Natural killer cell (primary cell): Measurements from ENCODE around the gene MCMBP. TPM values are rescaled to one million over a fixed set of nuclear protein-coding genes. Genes with fewer than 3 reads are reported as not detected.

Experiments
- ATAC-seq, 3 donors: fragments of 150-1000 bp in 2 of 3; fragments of 200-7000 bp in 1 of 3; cut with Tn5 transposase; 1 replicate in 1 of 3; 2 replicates in 2 of 3; pipeline ENCODE4 v1.10.0; 2021; ENCODE audit warnings: mild to moderate bottlenecking in 2 of 3, moderate library complexity in 2 of 3
- DNase-seq, 2 donors: peaks; one replicate each; pipeline versions ENCODE4 v3.0.0 to v3.0.0-alpha.2; 2013 to 2021; ENCODE audit warnings: mixed read lengths in 1 of 2
- H3K27ac ChIP-seq: one replicate; pipeline ENCODE4 v1.5.1; 2013; ENCODE audit warnings: mild to moderate bottlenecking, low read length
- H3K27me3 ChIP-seq: one replicate; pipeline ENCODE4 v1.6.1; 2013; ENCODE audit warnings: low read length; ENCODE audit not compliant: control insufficient read depth, insufficient read depth
- H3K36me3 ChIP-seq: one replicate; pipeline ENCODE4 v1.6.1; 2013; ENCODE audit warnings: low read length; ENCODE audit not compliant: control insufficient read depth, insufficient read depth
- H3K4me1 ChIP-seq: one replicate; pipeline ENCODE4 v1.6.1; 2013; ENCODE audit warnings: low read length; ENCODE audit not compliant: control insufficient read depth, insufficient read depth
- H3K4me3 ChIP-seq: one replicate; pipeline ENCODE4 v1.5.1; 2013; ENCODE audit warnings: low read length
- H3K9me3 ChIP-seq: one replicate; pipeline ENCODE4 v1.6.1; 2013; ENCODE audit warnings: low read length; ENCODE audit not compliant: control insufficient read depth, insufficient read depth
- H3K27ac Mint-ChIP-seq, 2 donors: one replicate each; pipeline ENCODE4 v1.8.0; 2022; ENCODE audit warnings: mild to moderate bottlenecking in 2 of 2, mixed read lengths in 2 of 2, moderate library complexity in 1 of 2
- H3K27me3 Mint-ChIP-seq, 2 donors: one replicate each; pipeline ENCODE4 v1.8.0; 2022; ENCODE audit warnings: low read depth in 2 of 2, mixed read lengths in 2 of 2
- H3K36me3 Mint-ChIP-seq: one replicate; pipeline ENCODE4 v1.8.0; 2022; ENCODE audit warnings: mixed read lengths
- H3K4me1 Mint-ChIP-seq, 2 donors: one replicate each; pipeline ENCODE4 v1.8.0; 2022; ENCODE audit warnings: mixed read lengths in 2 of 2
- H3K4me3 Mint-ChIP-seq: one replicate; pipeline ENCODE4 v1.8.0; 2022; ENCODE audit warnings: mild to moderate bottlenecking, moderate library complexity, mixed read lengths
- H3K9me3 Mint-ChIP-seq, 2 donors: one replicate each; pipeline ENCODE4 v1.8.0; 2022; ENCODE audit warnings: mixed read lengths in 2 of 2
- WGBS: methylation state at CpG from one replicate; pipeline ENCODE4 v1.1.7; 2013; ENCODE audit warnings: missing lambda C conversion rate; ENCODE audit not compliant: insufficient coverage; 5-methylcytosine and 5-hydroxymethylcytosine counted together
- intact Hi-C: fragments of 100-400 bp; cut with micrococcal nuclease; formaldehyde crosslinking; loops from one replicate; pipeline ENCODE4 v1.14.2; 2022
- total RNA-seq, 4 donors: library from RNA; stranded (reverse); fragments of 120-200 nt in 1 of 4; gene quantifications; one replicate each; pipeline versions ENCODE4 v1.2.3 to v1.2.4, GENCODE V29; 2013 to 2022
- TF ChIP-seq, protein P1 (sequence below): fragments of 200-600 bp; IDR thresholded peaks from one replicate; pipeline ENCODE4 v1.8.0; 2022; ENCODE audit warnings: antibody characterized with exemption

MCMBP gene
- total RNA-seq, 3 donors from 2014 or later (not counting 1 experiment from before 2014, with no cell fraction given): 26.4 to 39.2 (median 28.6) TPM

DNA sequence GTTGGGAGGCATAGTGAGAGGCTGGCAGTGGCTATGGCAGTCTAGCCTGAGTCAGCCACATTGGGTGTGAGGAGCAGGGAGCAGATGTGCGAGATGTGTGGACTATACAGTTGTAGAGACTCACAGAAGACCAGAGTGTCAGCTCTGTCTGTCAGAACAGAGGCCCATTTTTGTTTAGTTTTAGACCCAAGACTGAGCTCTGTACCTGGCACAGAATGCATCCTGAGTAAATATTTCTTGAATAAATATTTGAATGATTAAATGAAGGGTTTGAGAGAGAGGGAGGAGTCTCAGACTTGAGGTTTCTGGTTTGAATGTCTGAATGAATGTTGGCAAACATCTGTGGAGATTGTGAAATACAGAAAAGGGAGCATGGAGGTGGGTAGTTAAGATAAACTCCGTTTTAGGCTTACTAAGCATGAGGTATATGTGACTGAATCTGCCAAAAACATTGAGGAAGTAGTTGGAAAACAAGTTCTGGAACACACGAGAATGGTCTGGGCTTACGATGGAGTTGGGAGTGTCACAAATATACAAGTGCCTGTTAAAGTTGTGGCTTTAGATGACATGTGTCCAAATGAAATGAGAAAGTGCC, 23.5 kb upstream of the MCMBP start:
- Mint-ChIP-seq H3K36me3 (peaks cover 10% of the 10 kb centered on the region), H3K27me3 (no peaks in the 10 kb centered on the region), H3K27ac (peak overlapping the region; percentile 92 to 95), H3K4me3 (no peak overlapping the region), H3K9me3 (no peaks in the 10 kb centered on the region), H3K4me1 (peaks cover 54 to 55% of the 10 kb centered on the region in 2 donors)
- WGBS: 45% methylated on average over 4 of the region's 4 CpGs
- intact Hi-C loops: no loop called here
- Histone ChIP-seq H3K9me3 (no peaks in the 10 kb centered on the region), H3K36me3 (peaks cover 12% of the 10 kb centered on the region), H3K27ac (no peak overlapping the region), H3K4me3 (no peak overlapping the region), H3K4me1 (peaks cover 18% of the 10 kb centered on the region), H3K27me3 (no peaks in the 10 kb centered on the region)
- TF ChIP-seq, protein P1, sequence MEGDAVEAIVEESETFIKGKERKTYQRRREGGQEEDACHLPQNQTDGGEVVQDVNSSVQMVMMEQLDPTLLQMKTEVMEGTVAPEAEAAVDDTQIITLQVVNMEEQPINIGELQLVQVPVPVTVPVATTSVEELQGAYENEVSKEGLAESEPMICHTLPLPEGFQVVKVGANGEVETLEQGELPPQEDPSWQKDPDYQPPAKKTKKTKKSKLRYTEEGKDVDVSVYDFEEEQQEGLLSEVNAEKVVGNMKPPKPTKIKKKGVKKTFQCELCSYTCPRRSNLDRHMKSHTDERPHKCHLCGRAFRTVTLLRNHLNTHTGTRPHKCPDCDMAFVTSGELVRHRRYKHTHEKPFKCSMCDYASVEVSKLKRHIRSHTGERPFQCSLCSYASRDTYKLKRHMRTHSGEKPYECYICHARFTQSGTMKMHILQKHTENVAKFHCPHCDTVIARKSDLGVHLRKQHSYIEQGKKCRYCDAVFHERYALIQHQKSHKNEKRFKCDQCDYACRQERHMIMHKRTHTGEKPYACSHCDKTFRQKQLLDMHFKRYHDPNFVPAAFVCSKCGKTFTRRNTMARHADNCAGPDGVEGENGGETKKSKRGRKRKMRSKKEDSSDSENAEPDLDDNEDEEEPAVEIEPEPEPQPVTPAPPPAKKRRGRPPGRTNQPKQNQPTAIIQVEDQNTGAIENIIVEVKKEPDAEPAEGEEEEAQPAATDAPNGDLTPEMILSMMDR: no peak
- no peak for ATAC-seq
- DNase-seq: no peak

DNA sequence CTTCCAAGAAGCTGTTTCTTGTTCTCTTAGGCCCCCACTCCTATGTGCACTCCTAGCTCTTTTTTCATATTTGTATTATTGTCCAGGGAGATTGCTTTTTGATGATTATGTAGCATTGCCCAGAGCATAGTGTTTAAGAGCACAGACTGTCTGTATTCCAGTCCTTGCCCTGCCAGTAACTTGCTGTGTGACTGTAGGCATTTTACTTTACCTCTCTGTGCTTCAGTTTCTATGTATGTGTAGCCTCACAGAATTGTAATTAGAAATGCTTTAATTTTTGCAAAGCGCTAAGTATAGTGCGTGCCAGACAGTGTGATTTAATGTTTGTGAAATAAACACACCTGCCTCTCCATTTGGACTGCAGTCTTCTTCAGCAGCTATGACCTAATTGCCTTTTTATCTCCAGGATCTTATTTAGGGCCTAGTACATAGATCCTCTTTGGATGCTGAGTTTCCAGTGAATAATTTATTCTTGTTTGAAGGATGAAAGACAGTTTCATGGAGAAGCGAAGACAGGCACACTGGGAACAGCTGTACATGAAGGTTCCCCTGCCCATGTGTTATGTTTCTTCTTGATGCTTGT, 21.3 kb upstream of the MCMBP start:
- intact Hi-C loops: no loop called here
- H3K9me3 Mint-ChIP-seq: peaks cover 0 to 2% of the 10 kb centered on the region in 2 donors
- peaks cover 49 to 51% of the 10 kb centered on the region in 2 donors for H3K4me1 Mint-ChIP-seq
- H3K9me3 ChIP-seq: no peaks in the 10 kb centered on the region
- peaks cover 6% of the 10 kb centered on the region for H3K36me3 Mint-ChIP-seq
- H3K27me3 Mint-ChIP-seq: no peaks in the 10 kb centered on the region
- H3K27ac Mint-ChIP-seq: peak overlapping the region; percentile 92 to 95
- no peak overlapping the region for H3K4me3 ChIP-seq
- ATAC-seq (no peak), DNase-seq (no peak)
- TF ChIP-seq, protein P1: no peak
- peaks cover 18% of the 10 kb centered on the region for H3K4me1 ChIP-seq
- H3K27ac ChIP-seq: no peak overlapping the region
- 97% methylated on average over 3 of the region's 3 CpGs for WGBS
- H3K4me3 Mint-ChIP-seq: peak overlapping the region; percentile 98
- no peaks in the 10 kb centered on the region for H3K27me3 ChIP-seq
- peaks cover 7% of the 10 kb centered on the region for H3K36me3 ChIP-seq

DNA sequence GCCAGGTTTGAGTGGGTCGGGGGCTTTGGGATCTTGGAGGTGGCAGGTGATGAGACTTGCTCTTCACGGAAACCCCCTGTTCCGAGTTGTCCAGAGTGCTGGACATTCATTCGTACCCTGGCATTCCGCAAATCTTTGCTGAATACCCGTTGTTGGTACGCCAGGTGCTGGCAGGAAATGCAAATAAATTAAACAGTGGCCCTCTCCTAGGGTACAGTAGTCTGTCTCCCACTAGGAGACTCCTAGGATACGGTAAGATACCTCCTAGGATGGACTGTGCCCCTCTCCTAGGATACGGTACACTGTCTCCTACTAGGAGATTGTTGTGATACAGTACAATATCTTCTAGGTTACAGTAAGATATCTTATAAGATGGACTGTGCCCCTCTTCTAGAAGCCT, 20.4 kb upstream of the MCMBP start:
- H3K4me3 Mint-ChIP-seq: peak overlapping the region; percentile 98
- ATAC-seq (no peak), DNase-seq (peak in 1 of 2 donors; percentile 20)
- no peaks in the 10 kb centered on the region for H3K9me3 ChIP-seq
- no peaks in the 10 kb centered on the region for H3K36me3 ChIP-seq
- intact Hi-C loops: no loop called here
- H3K9me3 Mint-ChIP-seq: peaks cover 0 to 2% of the 10 kb centered on the region in 2 donors
- H3K27ac Mint-ChIP-seq: peak overlapping the region; percentile 92 to 95
- H3K4me1 ChIP-seq: peaks cover 18% of the 10 kb centered on the region
- H3K4me1 Mint-ChIP-seq: peaks cover 41 to 45% of the 10 kb centered on the region in 2 donors
- H3K36me3 Mint-ChIP-seq: no peaks in the 10 kb centered on the region
- H3K4me3 ChIP-seq: peak overlapping the region; percentile 76
- 18% methylated on average over 9 of the region's 9 CpGs for WGBS
- no peaks in the 10 kb centered on the region for H3K27me3 ChIP-seq
- H3K27ac ChIP-seq: peak overlapping the region; percentile 81
- H3K27me3 Mint-ChIP-seq: peaks cover 0 to 3% of the 10 kb centered on the region in 2 donors
- TF ChIP-seq, protein P1: no peak
